Neural cell (in vitro differentiated cells): ENCODE results near the gene SGCD.

Experiments used
- EP300 ChIP-seq: fragments of 450-650 bp; conservative IDR thresholded peaks from 2 replicates; pipeline ENCODE4 v1.6.1; 2014; ENCODE audit warnings: antibody characterized with exemption, mild to moderate bottlenecking, moderate library complexity; ENCODE audit not compliant: poor library complexity, severe bottlenecking
- POLR2AphosphoS5 ChIP-seq: IDR thresholded peaks from 2 replicates; pipeline ENCODE4 v1.6.1; 2012
- RAD21 ChIP-seq: fragments of 450-650 bp; conservative IDR thresholded peaks from 2 replicates; pipeline ENCODE4 v1.6.1; 2014; ENCODE audit warnings: antibody characterized with exemption, mild to moderate bottlenecking, moderate library complexity
- TAF1 ChIP-seq: IDR thresholded peaks from 2 replicates; pipeline ENCODE4 v1.6.1; 2012; ENCODE audit warnings: low read depth
- TF ChIP-seq, protein P1 (sequence below): fragments of 450-650 bp; IDR thresholded peaks from 2 replicates; pipeline ENCODE4 v1.5.1; 2014; ENCODE audit warnings: antibody characterized with exemption, mild to moderate bottlenecking, moderate library complexity; ENCODE audit not compliant: poor library complexity, severe bottlenecking
- TF ChIP-seq, protein P2 (sequence below): IDR thresholded peaks from 2 replicates; pipeline ENCODE4 v1.6.1; 2012; ENCODE audit warnings: borderline replicate concordance

DNA sequence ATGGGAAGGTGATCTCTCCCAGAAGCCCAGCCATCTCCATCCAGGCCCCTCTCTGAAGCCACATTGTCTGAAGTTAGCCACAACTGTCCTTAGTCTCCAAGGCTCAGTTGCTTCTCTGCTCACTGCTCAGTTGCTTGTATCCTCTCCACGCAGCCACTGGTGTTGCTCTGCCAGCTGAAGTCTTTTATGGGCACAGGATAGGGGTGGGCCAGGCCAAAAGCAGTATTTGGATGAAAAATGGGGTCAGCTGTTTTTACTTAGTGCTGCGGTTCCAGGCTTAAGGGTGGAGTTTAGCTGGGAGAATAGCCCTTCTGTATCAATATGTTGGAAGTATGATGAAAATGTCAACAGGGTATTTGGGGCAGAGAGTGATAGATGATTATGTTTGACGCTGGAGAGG, 354.3 kb downstream of the SGCD start:
- TF ChIP-seq EP300 (no peak), POLR2AphosphoS5 (no peak), RAD21 (no peak), TAF1 (no peak)
- TF ChIP-seq, protein P1, sequence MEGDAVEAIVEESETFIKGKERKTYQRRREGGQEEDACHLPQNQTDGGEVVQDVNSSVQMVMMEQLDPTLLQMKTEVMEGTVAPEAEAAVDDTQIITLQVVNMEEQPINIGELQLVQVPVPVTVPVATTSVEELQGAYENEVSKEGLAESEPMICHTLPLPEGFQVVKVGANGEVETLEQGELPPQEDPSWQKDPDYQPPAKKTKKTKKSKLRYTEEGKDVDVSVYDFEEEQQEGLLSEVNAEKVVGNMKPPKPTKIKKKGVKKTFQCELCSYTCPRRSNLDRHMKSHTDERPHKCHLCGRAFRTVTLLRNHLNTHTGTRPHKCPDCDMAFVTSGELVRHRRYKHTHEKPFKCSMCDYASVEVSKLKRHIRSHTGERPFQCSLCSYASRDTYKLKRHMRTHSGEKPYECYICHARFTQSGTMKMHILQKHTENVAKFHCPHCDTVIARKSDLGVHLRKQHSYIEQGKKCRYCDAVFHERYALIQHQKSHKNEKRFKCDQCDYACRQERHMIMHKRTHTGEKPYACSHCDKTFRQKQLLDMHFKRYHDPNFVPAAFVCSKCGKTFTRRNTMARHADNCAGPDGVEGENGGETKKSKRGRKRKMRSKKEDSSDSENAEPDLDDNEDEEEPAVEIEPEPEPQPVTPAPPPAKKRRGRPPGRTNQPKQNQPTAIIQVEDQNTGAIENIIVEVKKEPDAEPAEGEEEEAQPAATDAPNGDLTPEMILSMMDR, result no peak
- TF ChIP-seq, protein P2, sequence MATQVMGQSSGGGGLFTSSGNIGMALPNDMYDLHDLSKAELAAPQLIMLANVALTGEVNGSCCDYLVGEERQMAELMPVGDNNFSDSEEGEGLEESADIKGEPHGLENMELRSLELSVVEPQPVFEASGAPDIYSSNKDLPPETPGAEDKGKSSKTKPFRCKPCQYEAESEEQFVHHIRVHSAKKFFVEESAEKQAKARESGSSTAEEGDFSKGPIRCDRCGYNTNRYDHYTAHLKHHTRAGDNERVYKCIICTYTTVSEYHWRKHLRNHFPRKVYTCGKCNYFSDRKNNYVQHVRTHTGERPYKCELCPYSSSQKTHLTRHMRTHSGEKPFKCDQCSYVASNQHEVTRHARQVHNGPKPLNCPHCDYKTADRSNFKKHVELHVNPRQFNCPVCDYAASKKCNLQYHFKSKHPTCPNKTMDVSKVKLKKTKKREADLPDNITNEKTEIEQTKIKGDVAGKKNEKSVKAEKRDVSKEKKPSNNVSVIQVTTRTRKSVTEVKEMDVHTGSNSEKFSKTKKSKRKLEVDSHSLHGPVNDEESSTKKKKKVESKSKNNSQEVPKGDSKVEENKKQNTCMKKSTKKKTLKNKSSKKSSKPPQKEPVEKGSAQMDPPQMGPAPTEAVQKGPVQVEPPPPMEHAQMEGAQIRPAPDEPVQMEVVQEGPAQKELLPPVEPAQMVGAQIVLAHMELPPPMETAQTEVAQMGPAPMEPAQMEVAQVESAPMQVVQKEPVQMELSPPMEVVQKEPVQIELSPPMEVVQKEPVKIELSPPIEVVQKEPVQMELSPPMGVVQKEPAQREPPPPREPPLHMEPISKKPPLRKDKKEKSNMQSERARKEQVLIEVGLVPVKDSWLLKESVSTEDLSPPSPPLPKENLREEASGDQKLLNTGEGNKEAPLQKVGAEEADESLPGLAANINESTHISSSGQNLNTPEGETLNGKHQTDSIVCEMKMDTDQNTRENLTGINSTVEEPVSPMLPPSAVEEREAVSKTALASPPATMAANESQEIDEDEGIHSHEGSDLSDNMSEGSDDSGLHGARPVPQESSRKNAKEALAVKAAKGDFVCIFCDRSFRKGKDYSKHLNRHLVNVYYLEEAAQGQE, result no peak
